Small intestine (tissue), 7 donors: ENCODE measurements around the gene FH. TPM values are rescaled to one million over a fixed set of nuclear protein-coding genes. Genes with fewer than 3 reads are reported as not detected.

Source experiments
- DNase-seq, 2 donors: peaks; one replicate each; pipeline versions ENCODE4 v3.0.0 to v3.0.0-alpha.2; 2013
- FAIRE-seq: peaks from 2 replicates; lab custom pipeline; 2012; peaks lifted over from hg19 to GRCh38; lab: Jason Lieb, UNC
- H3K27ac ChIP-seq, 3 donors: one replicate each; pipeline ENCODE4 v1.5.1; 2013; ENCODE audit warnings: low read length in 2 of 3, mild to moderate bottlenecking in 2 of 3, control low read depth in 1 of 3, inconsistent platforms in 1 of 3, low read depth in 1 of 3, moderate library complexity in 1 of 3
- H3K27me3 ChIP-seq, 3 donors: one replicate each; pipeline ENCODE4 v1.6.1; 2013; ENCODE audit warnings: low read length in 3 of 3, inconsistent platforms in 1 of 3; ENCODE audit not compliant: control insufficient read depth in 3 of 3, insufficient read depth in 3 of 3
- H3K36me3 ChIP-seq, 3 donors: one replicate each; pipeline ENCODE4 v1.6.1; 2013; ENCODE audit warnings: low read length in 3 of 3, inconsistent platforms in 1 of 3, low read depth in 1 of 3, mild to moderate bottlenecking in 1 of 3, moderate library complexity in 1 of 3; ENCODE audit not compliant: control insufficient read depth in 3 of 3, insufficient read depth in 2 of 3
- H3K4me1 ChIP-seq, 3 donors: one replicate each; pipeline ENCODE4 v1.6.1; 2013; ENCODE audit warnings: low read length in 2 of 3, inconsistent platforms in 1 of 3, low read depth in 1 of 3, mild to moderate bottlenecking in 1 of 3, moderate library complexity in 1 of 3; ENCODE audit not compliant: control insufficient read depth in 3 of 3, insufficient read depth in 2 of 3
- H3K4me3 ChIP-seq, 3 donors: one replicate each; pipeline ENCODE4 v1.5.1; 2013; ENCODE audit warnings: low read length in 3 of 3, control low read depth in 1 of 3, inconsistent platforms in 1 of 3, low read depth in 1 of 3, mild to moderate bottlenecking in 1 of 3, moderate library complexity in 1 of 3
- H3K9me3 ChIP-seq, 2 donors: one replicate each; pipeline ENCODE4 v1.6.1; 2013; ENCODE audit warnings: low read depth in 1 of 2, low read length in 1 of 2; ENCODE audit not compliant: control insufficient read depth in 2 of 2, insufficient read depth in 1 of 2
- WGBS, 3 donors: extraction: QIAGEN DNeasy Blood & Tissue Kit; methylation state at CpG; one replicate each; pipeline ENCODE4 v1.1.7; 2013; 5-methylcytosine and 5-hydroxymethylcytosine counted together
- polyA plus RNA-seq, 4 donors: library from polyadenylated mRNA; stranded (reverse) in 3 of 4; unstranded in 1 of 4; fragments of 200-250 nt in 3 of 4; fragments of 120-200 nt in 1 of 4; gene quantifications; one replicate each; pipeline versions ENCODE4 v1.2.1 to v1.2.3, GENCODE V29; 2013
- donor health status: healthy with polysubstance abuse.
- donor health status: control.
- donor health status: control.
- donor health status: Bipolar disorder and iron deficiency.
- donor health status: healthy.

The FH gene
- polyA plus RNA-seq, 4 donors = 69.4 to 108 (median 78.5) TPM

GRCh38 chr1:241532162-241532531, 12.6 kb upstream of the FH start, which contains the start of gene KMO:
Gene KMO (plus strand): TSS chr1:241532378. CDS start chr1:241532445, 67 bp downstream.
- DNase-seq (peak; percentile 48 to 51), FAIRE-seq (no peak)
- Histone ChIP-seq H3K9me3 (no peaks in the 10 kb centered on the region), H3K27ac (peak within 1 kb of the TSS in 2 of 3 donors; percentile 13 to 29), H3K27me3 (no peaks in the 10 kb centered on the region), H3K4me3 (peak within 1 kb of the TSS in 2 of 3 donors; percentile 43 to 47), H3K4me1 (no peaks in the 10 kb centered on the region), H3K36me3 (no peaks in the 10 kb centered on the region)
- WGBS, 3 donors = 2 to 19% (median 6%) methylated on average over 1 of the region's 1 CpG

DNA sequence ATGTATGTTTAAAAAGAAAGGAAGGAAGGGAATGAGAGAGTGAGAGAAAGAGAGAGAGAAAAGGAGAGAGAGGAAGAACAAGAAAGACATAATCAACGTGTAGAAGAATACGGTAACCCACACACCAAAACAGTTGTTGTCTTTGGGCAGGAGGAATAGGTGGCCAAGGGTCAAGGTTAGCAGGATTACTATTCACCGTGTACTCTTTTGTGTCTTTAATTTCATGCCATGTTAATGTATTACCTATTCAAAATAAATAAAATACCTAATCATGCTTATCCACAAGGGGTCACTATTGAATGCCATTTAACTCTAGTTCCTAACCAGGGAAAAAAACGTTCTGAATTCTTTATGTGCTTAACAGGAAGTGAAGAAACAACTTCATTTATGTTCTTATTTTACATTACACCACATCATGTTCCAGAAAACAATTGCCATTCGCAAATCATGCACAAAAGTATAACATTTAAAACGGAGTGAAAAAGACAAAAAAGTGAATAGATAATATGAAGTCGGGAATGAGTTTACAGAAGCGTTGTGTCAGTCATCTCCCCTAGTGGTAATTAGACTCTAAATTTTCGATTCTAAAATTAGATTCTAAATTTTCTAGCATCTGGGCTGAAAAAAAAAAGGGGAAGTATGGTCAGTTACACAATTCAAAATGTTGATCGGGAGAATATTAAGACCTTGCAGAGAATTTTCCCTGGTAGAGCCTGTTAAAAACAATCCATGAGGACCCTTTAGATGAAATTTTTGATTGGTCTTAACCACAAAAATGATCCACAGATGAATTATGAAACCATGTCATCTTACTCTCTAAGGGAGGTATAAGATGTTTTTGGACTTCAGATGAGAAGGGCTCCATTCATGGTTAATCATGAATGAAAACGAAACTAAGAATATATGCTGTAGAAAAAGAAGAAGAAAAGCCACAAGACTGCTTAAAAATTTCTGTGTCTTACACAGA, 11.9 kb upstream of the FH start:
- no peaks in the 10 kb centered on the region for H3K27me3 ChIP-seq
- H3K9me3 ChIP-seq = no peaks in the 10 kb centered on the region
- DNase-seq (peak; percentile 79 to 83), FAIRE-seq (peak; percentile 95)
- 1 to 4% (median 2%) methylated on average over 11 of the region's 11 CpGs for WGBS, 3 donors
- peak overlapping the region in 1 of 3 donors; percentile 13 for H3K27ac ChIP-seq
- peak overlapping the region in 2 of 3 donors; percentile 43 to 47 for H3K4me3 ChIP-seq
- no peaks in the 10 kb centered on the region for H3K4me1 ChIP-seq
- H3K36me3 ChIP-seq = no peaks in the 10 kb centered on the region

- no peaks in the 10 kb centered on the region for H3K9me3 ChIP-seq
- H3K27ac ChIP-seq = no peak overlapping the region
- H3K4me3 ChIP-seq = no peak overlapping the region
- DNase-seq (no peak), FAIRE-seq (no peak)
- no peaks in the 10 kb centered on the region for H3K36me3 ChIP-seq
- WGBS, 3 donors = 73 to 77% (median 75%) methylated on average over 3 of the region's 3 CpGs
- H3K4me1 ChIP-seq = no peaks in the 10 kb centered on the region
- peaks cover 0 to 2% (median 0%) of the 10 kb centered on the region in 3 donors for H3K27me3 ChIP-seq
Measured at GRCh38 chr1:241527146-241527545, 7.6 kb upstream of the FH start.

DNA sequence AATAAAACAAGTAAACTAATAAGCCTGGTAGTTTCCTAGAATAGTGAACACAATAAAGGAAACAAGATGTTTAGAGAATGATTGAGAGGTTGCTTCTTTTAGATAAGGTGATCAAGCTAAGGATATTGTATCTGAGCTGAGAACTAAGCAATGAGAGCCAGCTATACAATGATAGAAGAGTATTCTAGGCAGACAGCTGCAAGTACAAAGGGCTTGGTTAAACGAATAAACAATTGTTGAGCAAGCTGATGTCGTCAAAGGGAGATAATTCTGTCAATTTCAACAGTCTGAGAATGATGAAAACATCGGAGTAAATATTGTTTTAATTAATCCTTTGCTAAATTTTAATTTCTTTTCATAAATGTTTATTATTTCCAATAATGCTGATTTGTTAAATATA, 5.5 kb upstream of the FH start:
- FAIRE-seq = no peak
- Histone ChIP-seq H3K4me3 (no peak overlapping the region), H3K4me1 (no peaks in the 10 kb centered on the region), H3K27ac (no peak overlapping the region), H3K27me3 (peaks cover 0 to 2% (median 0%) of the 10 kb centered on the region in 3 donors), H3K36me3 (no peaks in the 10 kb centered on the region), H3K9me3 (no peaks in the 10 kb centered on the region)
- no peak for DNase-seq
- WGBS, 3 donors = 39 to 57% (median 43%) methylated on average over 3 of the region's 3 CpGs

DNA sequence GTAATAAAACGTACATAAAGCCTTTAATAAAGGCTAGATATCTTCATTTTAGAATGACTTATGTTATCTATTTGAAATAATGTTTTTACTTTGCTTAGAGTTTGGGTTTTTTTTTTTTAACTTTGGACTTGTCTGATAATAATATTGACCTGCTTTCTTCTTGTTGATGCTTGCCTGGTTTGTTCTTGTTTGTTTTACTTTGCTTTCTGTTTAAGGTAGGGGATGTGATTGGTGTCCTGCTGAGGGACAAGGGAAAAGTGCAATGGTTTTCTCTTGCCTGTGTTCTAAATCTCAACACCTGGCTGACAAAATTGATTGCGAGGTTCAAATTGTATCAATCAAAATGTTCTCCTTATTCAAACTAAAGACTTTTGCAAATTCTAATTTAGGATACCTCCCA, 2.2 kb upstream of the FH start:
- Histone ChIP-seq H3K4me1 (peaks cover 0 to 6% (median 2%) of the 10 kb centered on the region in 3 donors), H3K27me3 (peaks cover 0 to 2% (median 0%) of the 10 kb centered on the region in 3 donors), H3K4me3 (no peak overlapping the region), H3K27ac (no peak overlapping the region), H3K36me3 (no peaks in the 10 kb centered on the region), H3K9me3 (no peaks in the 10 kb centered on the region)
- DNase-seq (no peak), FAIRE-seq (no peak)
- 82 to 87% (median 84%) methylated on average over 2 of the region's 2 CpGs for WGBS, 3 donors

DNA sequence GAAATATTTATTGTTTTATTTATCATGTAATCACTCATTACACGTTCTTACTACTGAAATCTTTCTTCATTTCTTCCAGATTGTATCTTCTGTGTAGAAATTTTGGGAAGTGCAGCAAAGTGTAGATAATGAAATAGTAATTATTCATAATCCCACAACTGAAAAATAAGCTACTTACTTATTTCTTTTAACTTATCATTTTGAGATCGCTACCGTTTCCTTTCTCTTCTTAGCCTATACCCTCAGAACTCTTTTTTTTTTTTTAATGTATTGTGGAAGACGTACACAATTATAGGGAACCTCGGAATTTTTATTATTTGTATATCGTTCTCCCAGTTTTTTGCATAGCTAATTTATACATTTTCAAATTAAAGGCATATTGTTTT, 518 bp upstream of the FH start:
- no peak for DNase-seq
- Histone ChIP-seq H3K27ac (peak overlapping the region; percentile 20 to 38 (median 29)), H3K9me3 (no peaks in the 10 kb centered on the region), H3K4me1 (peaks cover 2 to 6% (median 3%) of the 10 kb centered on the region in 3 donors), H3K36me3 (peaks cover 0 to 6% (median 2%) of the 10 kb centered on the region in 3 donors), H3K4me3 (peak overlapping the region; percentile 77 to 85 (median 85)), H3K27me3 (peaks cover 0 to 2% (median 0%) of the 10 kb centered on the region in 3 donors)
- 4 to 11% (median 4%) methylated on average over 6 of the region's 6 CpGs for WGBS, 3 donors
- peak; percentile 19 for FAIRE-seq

DNA sequence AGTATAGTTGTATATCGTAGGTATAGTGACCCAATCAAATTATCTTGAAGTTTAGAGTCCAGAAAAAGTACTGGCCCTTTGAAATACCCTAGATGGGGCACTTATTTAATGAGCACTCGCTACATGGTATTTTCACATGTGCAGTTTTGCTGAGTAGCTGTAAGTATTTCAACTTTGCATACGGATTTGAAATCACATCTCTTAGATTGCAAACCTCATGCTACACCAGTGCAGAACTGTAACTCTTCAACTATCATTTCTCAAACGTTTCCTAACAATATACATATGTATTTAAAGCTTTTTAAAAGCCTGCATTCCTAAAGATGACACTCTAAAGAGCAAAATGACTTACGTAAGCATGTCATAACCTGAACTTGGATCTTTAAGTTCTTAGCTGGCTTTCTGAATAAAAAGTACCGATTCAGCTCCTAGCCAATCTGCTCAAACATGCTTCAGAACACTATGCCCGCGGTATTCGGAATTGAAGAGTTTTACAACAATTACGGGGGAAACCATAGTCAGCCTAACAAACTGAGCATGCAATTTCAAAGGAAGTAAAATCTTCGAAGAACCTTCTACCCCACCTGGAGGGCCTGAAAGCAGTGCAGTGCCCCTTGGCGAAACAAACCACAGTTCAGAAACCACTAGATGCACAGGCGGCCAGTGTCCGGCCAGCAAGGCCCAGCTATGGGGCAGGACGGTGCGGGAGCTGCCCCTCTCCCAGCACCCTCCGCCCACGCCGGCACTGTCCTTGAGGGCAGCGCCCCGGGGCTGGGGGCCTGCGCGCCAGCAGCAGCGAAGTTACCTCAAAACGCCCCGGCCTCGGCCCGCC, 863 bp downstream of the FH start:
- FAIRE-seq = no peak

GRCh38 chr1:241513378-241513777, 6.2 kb downstream of the FH start:
- H3K9me3 ChIP-seq = no peaks in the 10 kb centered on the region
- H3K4me1 ChIP-seq = peaks cover under 1 to 4% (median 3%) of the 10 kb centered on the region in 3 donors
- no peaks in the 10 kb centered on the region for H3K27me3 ChIP-seq
- peaks cover 7 to 13% (median 12%) of the 10 kb centered on the region in 3 donors for H3K36me3 ChIP-seq
- FAIRE-seq (no peak), DNase-seq (no peak)
- H3K4me3 ChIP-seq = no peak overlapping the region
- no peak overlapping the region for H3K27ac ChIP-seq
- WGBS, 3 donors = 84 to 88% (median 86%) methylated on average over 5 of the region's 5 CpGs

More for the DNA sequence above, 863 bp downstream of the FH start:
- H3K9me3 ChIP-seq = no peaks in the 10 kb centered on the region
- H3K36me3 ChIP-seq = peaks cover 0 to 7% (median 2%) of the 10 kb centered on the region in 3 donors
- H3K27ac ChIP-seq = peak overlapping the region; percentile 84 to 95 (median 91)
- H3K4me3 ChIP-seq = peak overlapping the region; percentile 77 to 85 (median 85)
- H3K27me3 ChIP-seq = peaks cover 0 to 2% (median 0%) of the 10 kb centered on the region in 3 donors
- 2 to 3% (median 3%) methylated on average over 24 to 28 of the region's 28 CpGs for WGBS, 3 donors
- H3K4me1 ChIP-seq = peaks cover 2 to 6% (median 3%) of the 10 kb centered on the region in 3 donors
- peak in 1 of 2 donors; percentile 32 for DNase-seq
